Measurements from ENCODE around the gene PTPRN2.

GRCh38 chr7:157496416-157497275 lies 1091.0 kb downstream of the PTPRN2 start:
- no peak for TF ChIP-seq CTCF (conservative IDR thresholded peaks at IDR 0.05)
- TF ChIP-seq EZH2 (IDR thresholded peaks at IDR 0.05; ENCODE audit: low read depth): no peak

All from PC-9 (cell line).